ENCODE data around the gene OR2M5.

The OR2M5 gene, protein sequence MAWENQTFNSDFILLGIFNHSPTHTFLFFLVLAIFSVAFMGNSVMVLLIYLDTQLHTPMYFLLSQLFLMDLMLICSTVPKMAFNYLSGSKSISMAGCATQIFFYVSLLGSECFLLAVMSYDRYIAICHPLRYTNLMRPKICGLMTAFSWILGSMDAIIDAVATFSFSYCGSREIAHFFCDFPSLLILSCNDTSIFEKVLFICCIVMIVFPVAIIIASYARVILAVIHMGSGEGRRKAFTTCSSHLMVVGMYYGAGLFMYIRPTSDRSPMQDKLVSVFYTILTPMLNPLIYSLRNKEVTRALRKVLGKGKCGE

GRCh38 chr1:248144513-248145198, at the start of gene OR2M5:
Gene OR2M5 (plus strand): TSS chr1:248145148. CDS start chr1:248145148, 0 bp downstream.
- DNase-seq (ENCODE audit: low read depth, low spot score): no peak
- TF ChIP-seq CTCF (IDR thresholded peaks at IDR 0.05; ENCODE audit: insufficient read depth, low read length, missing control alignments): no peak
- ChIA-PET CTCF (no interaction called here), POLR2A (no interaction called here)
- no peak within 1 kb of the TSS for H3K4me3 ChIP-seq (ENCODE audit: low read depth, low read length)

GRCh38 chr1:248098529-248098928, 46.4 kb upstream of the OR2M5 start:
- TF ChIP-seq CTCF (IDR thresholded peaks at IDR 0.05; ENCODE audit: insufficient read depth, low read length, missing control alignments): no peak
- CTCF ChIA-PET: no interaction called here

GRCh38 chr1:248102847-248103246, 42.1 kb upstream of the OR2M5 start:
- ChIA-PET CTCF (no interaction called here), POLR2A (no interaction called here)
- no peak overlapping the region for H3K4me3 ChIP-seq (ENCODE audit: low read depth, low read length)
- no peak for DNase-seq (ENCODE audit: low read depth, low spot score)
- TF ChIP-seq CTCF (IDR thresholded peaks at IDR 0.05; ENCODE audit: insufficient read depth, low read length, missing control alignments): no peak

More at GRCh38 chr1:248098529-248098928, 46.4 kb upstream of the OR2M5 start:
- no peak overlapping the region for H3K4me3 ChIP-seq (ENCODE audit: low read depth, low read length)
- no peak for DNase-seq (ENCODE audit: low read depth, low spot score)
- POLR2A ChIA-PET: no interaction called here

DNA sequence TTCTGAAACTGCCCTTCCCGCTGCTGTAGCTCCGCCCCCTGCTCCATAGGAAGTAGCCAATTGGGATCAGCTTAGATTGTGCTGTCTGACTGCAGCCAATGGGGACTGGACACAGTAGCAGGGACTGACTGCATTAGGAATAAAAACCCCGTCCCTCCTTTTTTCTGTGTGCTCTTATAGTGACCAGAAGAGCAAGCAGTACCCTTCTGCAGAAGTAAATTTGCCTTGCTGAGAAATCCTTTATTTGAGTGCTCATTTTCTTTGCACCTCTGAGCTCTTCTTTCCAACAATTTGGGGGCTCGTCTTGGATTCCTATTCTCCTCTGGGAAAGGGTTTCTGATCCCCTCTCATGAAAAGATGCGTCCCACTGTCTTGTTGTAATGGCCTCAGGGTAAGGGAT, 33.8 kb upstream of the OR2M5 start:
- ChIA-PET CTCF (no interaction called here), POLR2A (no interaction called here)

GRCh38 chr1:248114890-248115289, 30.1 kb upstream of the OR2M5 start:
- CTCF ChIA-PET: no interaction called here
- DNase-seq (ENCODE audit: low read depth, low spot score): no peak
- H3K4me3 ChIP-seq (ENCODE audit: low read depth, low read length): no peak overlapping the region
- TF ChIP-seq CTCF (IDR thresholded peaks at IDR 0.05; ENCODE audit: insufficient read depth, low read length, missing control alignments): no peak
- POLR2A ChIA-PET: no interaction called here

More for the DNA sequence above, 33.8 kb upstream of the OR2M5 start:
- H3K4me3 ChIP-seq (ENCODE audit: low read depth, low read length): no peak overlapping the region
- no peak for DNase-seq (ENCODE audit: low read depth, low spot score)
- no peak for TF ChIP-seq CTCF (IDR thresholded peaks at IDR 0.05; ENCODE audit: insufficient read depth, low read length, missing control alignments)

- H3K4me3 ChIP-seq (ENCODE audit: low read depth, low read length): no peak overlapping the region
- DNase-seq (ENCODE audit: low read depth, low spot score): no peak
- CTCF ChIA-PET: no interaction called here
- POLR2A ChIA-PET: no interaction called here
- TF ChIP-seq CTCF (IDR thresholded peaks at IDR 0.05; ENCODE audit: insufficient read depth, low read length, missing control alignments): no peak
Measured at GRCh38 chr1:248127653-248128052, 17.3 kb upstream of the OR2M5 start.
